GM23338 (cell line): ENCODE results near the gene INPP1.

Experiments
- EZH2 ChIP-seq: fragments of 200-600 bp; sonication (generic); IDR thresholded peaks from one replicate; pipeline ENCODE4 v1.8.0; 2017; ENCODE audit warnings: antibody characterized with exemption, mild to moderate bottlenecking, low read depth; ENCODE audit not compliant: unreplicated experiment
- EZH2phosphoT487 ChIP-seq: fragments of 200-600 bp; sonication (generic); IDR thresholded peaks from one replicate; pipeline ENCODE4 v1.8.1; 2018; ENCODE audit warnings: antibody characterized with exemption; ENCODE audit not compliant: unreplicated experiment
- JUNB ChIP-seq: IDR thresholded peaks from one replicate; pipeline ENCODE4 v1.6.1; 2016; ENCODE audit warnings: antibody characterized with exemption; ENCODE audit not compliant: unreplicated experiment
- NANOG ChIP-seq: IDR thresholded peaks from 2 replicates; pipeline ENCODE4 v1.6.1; 2016; ENCODE audit warnings: antibody characterized with exemption, borderline replicate concordance
- POLR2AphosphoS5 ChIP-seq: IDR thresholded peaks from 2 replicates; pipeline ENCODE4 v1.6.1; 2016; ENCODE audit warnings: antibody characterized with exemption, low read depth
- ZNF114 ChIP-seq: fragments of 250-450 bp; sonication (Bioruptor Pico); IDR thresholded peaks from 2 replicates; pipeline ENCODE4 v1.5.0; 2020; ENCODE audit warnings: mild to moderate bottlenecking, moderate library complexity
- TF ChIP-seq, protein P1 (sequence below), 2 experiments: fragments of 200-600 bp in 1 of 2; sonication (generic) in 1 of 2; conservative IDR thresholded peaks; 2 replicates each; pipeline versions ENCODE4 v1.5.1 to v1.6.1; 2016 to 2017; ENCODE audit warnings: antibody characterized with exemption in 2 of 2, low read depth in 2 of 2, mild to moderate bottlenecking in 2 of 2, moderate library complexity in 1 of 2
- TF ChIP-seq, protein P2 (sequence below): IDR thresholded peaks from 2 replicates; pipeline ENCODE4 v1.6.1; 2016; ENCODE audit warnings: antibody characterized with exemption
- TF ChIP-seq, protein P3 (sequence below): IDR thresholded peaks from one replicate; pipeline ENCODE4 v1.6.1; 2018; ENCODE audit warnings: antibody characterized with exemption; ENCODE audit not compliant: unreplicated experiment

DNA sequence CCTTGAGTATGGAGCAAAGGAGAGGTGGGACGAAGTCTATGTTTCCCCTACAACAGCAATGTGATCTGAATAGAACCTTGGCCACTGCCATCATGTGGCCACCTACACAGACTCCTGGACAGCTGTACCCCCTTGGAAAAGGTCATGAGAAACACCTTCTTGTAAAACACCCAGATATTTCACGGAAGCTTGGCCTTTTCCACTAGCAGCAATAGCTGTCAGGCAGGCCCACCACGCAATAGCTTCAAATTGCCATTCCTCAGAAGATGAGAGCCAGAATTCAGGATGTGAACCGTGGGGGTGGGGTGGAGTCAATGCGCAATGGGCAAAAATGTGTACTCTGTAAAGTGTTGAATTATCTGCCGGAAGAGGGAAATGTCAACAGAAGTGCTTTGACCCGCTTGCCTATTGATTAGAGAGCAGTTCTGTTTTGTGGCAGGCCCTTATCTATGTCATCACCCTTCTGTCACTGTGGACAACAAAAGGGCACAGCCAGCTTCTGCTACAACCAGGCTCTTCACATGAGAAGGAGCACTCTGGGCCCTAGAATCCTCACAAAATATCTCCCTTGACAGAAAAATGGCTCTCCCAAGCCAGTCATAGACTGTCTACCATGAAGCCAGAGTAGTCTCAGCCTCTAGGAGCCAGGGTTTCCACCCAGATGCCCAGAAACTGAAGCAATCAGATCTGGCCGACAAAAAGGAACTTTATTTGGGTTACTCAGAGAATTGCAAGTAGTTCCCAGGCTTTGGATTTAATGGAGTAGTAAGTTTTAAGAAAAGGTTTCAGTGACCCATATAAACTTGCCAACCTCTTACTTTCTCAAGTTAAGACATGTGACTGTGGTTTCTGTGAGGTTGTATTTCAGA lies 9.5 kb downstream of the INPP1 start:
- TF ChIP-seq, protein P1, sequence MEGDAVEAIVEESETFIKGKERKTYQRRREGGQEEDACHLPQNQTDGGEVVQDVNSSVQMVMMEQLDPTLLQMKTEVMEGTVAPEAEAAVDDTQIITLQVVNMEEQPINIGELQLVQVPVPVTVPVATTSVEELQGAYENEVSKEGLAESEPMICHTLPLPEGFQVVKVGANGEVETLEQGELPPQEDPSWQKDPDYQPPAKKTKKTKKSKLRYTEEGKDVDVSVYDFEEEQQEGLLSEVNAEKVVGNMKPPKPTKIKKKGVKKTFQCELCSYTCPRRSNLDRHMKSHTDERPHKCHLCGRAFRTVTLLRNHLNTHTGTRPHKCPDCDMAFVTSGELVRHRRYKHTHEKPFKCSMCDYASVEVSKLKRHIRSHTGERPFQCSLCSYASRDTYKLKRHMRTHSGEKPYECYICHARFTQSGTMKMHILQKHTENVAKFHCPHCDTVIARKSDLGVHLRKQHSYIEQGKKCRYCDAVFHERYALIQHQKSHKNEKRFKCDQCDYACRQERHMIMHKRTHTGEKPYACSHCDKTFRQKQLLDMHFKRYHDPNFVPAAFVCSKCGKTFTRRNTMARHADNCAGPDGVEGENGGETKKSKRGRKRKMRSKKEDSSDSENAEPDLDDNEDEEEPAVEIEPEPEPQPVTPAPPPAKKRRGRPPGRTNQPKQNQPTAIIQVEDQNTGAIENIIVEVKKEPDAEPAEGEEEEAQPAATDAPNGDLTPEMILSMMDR (conservative IDR thresholded peaks at IDR 0.05; ENCODE audit: low read depth in 2 of 2) = no peak
- no peak for TF ChIP-seq POLR2AphosphoS5
- TF ChIP-seq, protein P2, sequence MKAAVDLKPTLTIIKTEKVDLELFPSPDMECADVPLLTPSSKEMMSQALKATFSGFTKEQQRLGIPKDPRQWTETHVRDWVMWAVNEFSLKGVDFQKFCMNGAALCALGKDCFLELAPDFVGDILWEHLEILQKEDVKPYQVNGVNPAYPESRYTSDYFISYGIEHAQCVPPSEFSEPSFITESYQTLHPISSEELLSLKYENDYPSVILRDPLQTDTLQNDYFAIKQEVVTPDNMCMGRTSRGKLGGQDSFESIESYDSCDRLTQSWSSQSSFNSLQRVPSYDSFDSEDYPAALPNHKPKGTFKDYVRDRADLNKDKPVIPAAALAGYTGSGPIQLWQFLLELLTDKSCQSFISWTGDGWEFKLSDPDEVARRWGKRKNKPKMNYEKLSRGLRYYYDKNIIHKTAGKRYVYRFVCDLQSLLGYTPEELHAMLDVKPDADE = no peak
- TF ChIP-seq EZH2 = no peak
- TF ChIP-seq EZH2phosphoT487 = no peak
- no peak for TF ChIP-seq ZNF114 (CRISPR knock-in tag)
- no peak for TF ChIP-seq NANOG
- no peak for TF ChIP-seq JUNB
- TF ChIP-seq, protein P3, sequence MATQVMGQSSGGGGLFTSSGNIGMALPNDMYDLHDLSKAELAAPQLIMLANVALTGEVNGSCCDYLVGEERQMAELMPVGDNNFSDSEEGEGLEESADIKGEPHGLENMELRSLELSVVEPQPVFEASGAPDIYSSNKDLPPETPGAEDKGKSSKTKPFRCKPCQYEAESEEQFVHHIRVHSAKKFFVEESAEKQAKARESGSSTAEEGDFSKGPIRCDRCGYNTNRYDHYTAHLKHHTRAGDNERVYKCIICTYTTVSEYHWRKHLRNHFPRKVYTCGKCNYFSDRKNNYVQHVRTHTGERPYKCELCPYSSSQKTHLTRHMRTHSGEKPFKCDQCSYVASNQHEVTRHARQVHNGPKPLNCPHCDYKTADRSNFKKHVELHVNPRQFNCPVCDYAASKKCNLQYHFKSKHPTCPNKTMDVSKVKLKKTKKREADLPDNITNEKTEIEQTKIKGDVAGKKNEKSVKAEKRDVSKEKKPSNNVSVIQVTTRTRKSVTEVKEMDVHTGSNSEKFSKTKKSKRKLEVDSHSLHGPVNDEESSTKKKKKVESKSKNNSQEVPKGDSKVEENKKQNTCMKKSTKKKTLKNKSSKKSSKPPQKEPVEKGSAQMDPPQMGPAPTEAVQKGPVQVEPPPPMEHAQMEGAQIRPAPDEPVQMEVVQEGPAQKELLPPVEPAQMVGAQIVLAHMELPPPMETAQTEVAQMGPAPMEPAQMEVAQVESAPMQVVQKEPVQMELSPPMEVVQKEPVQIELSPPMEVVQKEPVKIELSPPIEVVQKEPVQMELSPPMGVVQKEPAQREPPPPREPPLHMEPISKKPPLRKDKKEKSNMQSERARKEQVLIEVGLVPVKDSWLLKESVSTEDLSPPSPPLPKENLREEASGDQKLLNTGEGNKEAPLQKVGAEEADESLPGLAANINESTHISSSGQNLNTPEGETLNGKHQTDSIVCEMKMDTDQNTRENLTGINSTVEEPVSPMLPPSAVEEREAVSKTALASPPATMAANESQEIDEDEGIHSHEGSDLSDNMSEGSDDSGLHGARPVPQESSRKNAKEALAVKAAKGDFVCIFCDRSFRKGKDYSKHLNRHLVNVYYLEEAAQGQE = no peak
